DOHH2 (cell line): Measurements from ENCODE around the gene SCUBE3.

ENCODE experiments used
- CTCF ChIP-seq: fragments of 200-600 bp; sonication (generic); IDR thresholded peaks from one replicate; pipeline ENCODE4 v1.5.1; 2014; ENCODE audit warnings: antibody characterized with exemption, mild to moderate bottlenecking, low read depth, low read length; ENCODE audit not compliant: poor library complexity, severe bottlenecking
- EZH2phosphoT487 ChIP-seq: fragments of 200-600 bp; sonication (generic); IDR thresholded peaks from 2 replicates; pipeline ENCODE4 v1.6.1; 2017; ENCODE audit warnings: borderline replicate concordance, mild to moderate bottlenecking, antibody characterized with exemption, low read length, moderate library complexity, mixed read lengths

- no peak for TF ChIP-seq CTCF
- no peak for TF ChIP-seq EZH2phosphoT487
Observed at GRCh38 chr6:35206346-35206745, 7.4 kb upstream of the SCUBE3 start.
